Lower leg skin (tissue), 3 donors: Measurements from ENCODE around the gene FZD8.

Experiments
- CTCF ChIP-seq, 3 donors: fragments of 450-650 bp; IDR thresholded peaks; one replicate each; pipeline ENCODE4 v1.5.1; 2016; ENCODE audit warnings: antibody characterized with exemption in 3 of 3, mild to moderate bottlenecking in 3 of 3, moderate library complexity in 2 of 3
- POLR2A ChIP-seq, 2 donors: fragments of 450-650 bp; IDR thresholded peaks; one replicate each; pipeline ENCODE4 v1.6.1; 2016 to 2017; ENCODE audit warnings: antibody characterized with exemption in 2 of 2, mild to moderate bottlenecking in 1 of 2, moderate library complexity in 1 of 2

- TF ChIP-seq CTCF (IDR thresholded peaks at IDR 0.05) (no peak), POLR2A (IDR thresholded peaks at IDR 0.05) (no peak)
Observed at GRCh38 chr10:35613107-35613440, 29.0 kb downstream of the FZD8 start.
